Neural progenitor cell (in vitro differentiated cells): ENCODE results near the gene BLVRA. TPM values are rescaled to one million over a fixed set of nuclear protein-coding genes. Genes with fewer than 3 reads are reported as not detected.

Experiments
- DNase-seq: peaks from one replicate; pipeline ENCODE4 v3.0.0-alpha.2; 2016; ENCODE audit warnings: low spot score
- H2AFZ ChIP-seq: fragments of 200-600 bp; sonication (generic); replicated peaks from 2 replicates; pipeline ENCODE4 v1.6.1; 2016; ENCODE audit warnings: antibody characterized with exemption
- H3F3A ChIP-seq: fragments of 200-600 bp; sonication (generic); 2 replicates; pipeline ENCODE4 v1.6.1; 2016; ENCODE audit warnings: antibody characterized with exemption, low read depth
- H3K27ac ChIP-seq: fragments of 200-600 bp; sonication (generic); 2 replicates; pipeline ENCODE4 v1.5.1; 2016; ENCODE audit warnings: mild to moderate bottlenecking
- H3K27me3 ChIP-seq: fragments of 200-600 bp; sonication (generic); 2 replicates; pipeline ENCODE4 v1.6.1; 2016; ENCODE audit warnings: mild to moderate bottlenecking, moderate library complexity
- H3K36me3 ChIP-seq: fragments of 200-600 bp; sonication (generic); 2 replicates; pipeline ENCODE4 v1.5.1; 2016
- H3K4me1 ChIP-seq: fragments of 200-600 bp; sonication (generic); 2 replicates; pipeline ENCODE4 v1.6.1; 2016; ENCODE audit warnings: mixed run types
- H3K4me2 ChIP-seq: fragments of 200-600 bp; sonication (generic); 2 replicates; pipeline ENCODE4 v1.6.1; 2016
- H3K4me3 ChIP-seq: fragments of 200-600 bp; sonication (generic); 2 replicates; pipeline ENCODE4 v1.5.1; 2016
- H3K79me2 ChIP-seq: fragments of 200-600 bp; sonication (generic); 2 replicates; pipeline ENCODE4 v1.6.1; 2016; ENCODE audit warnings: low read depth
- H3K9ac ChIP-seq: fragments of 200-600 bp; sonication (generic); 2 replicates; pipeline ENCODE4 v1.6.1; 2016
- H3K9me3 ChIP-seq: fragments of 200-600 bp; sonication (generic); 2 replicates; pipeline ENCODE4 v1.5.1; 2016; ENCODE audit warnings: low read depth
- H4K20me1 ChIP-seq: fragments of 200-600 bp; sonication (generic); 2 replicates; pipeline ENCODE4 v1.6.1; 2016; ENCODE audit warnings: low read depth
- H3K27ac Mint-ChIP-seq: 3 replicates; pipeline ENCODE4 v1.8.0; 2021; ENCODE audit warnings: mixed read lengths
- H3K27me3 Mint-ChIP-seq: 2 replicates; pipeline ENCODE4 v1.8.0; 2022; ENCODE audit warnings: low read depth, mild to moderate bottlenecking, inconsistent platforms, moderate library complexity, mixed read lengths; ENCODE audit not compliant: insufficient read depth
- H3K36me3 Mint-ChIP-seq: 3 replicates; pipeline ENCODE4 v1.8.0; 2021; ENCODE audit warnings: mixed read lengths
- H3K4me1 Mint-ChIP-seq: 3 replicates; pipeline ENCODE4 v1.8.0; 2021; ENCODE audit warnings: mixed read lengths
- H3K4me3 Mint-ChIP-seq: 3 replicates; pipeline ENCODE4 v1.8.0; 2021; ENCODE audit warnings: mild to moderate bottlenecking, moderate library complexity, mixed read lengths
- H3K9me3 Mint-ChIP-seq: 3 replicates; pipeline ENCODE4 v1.8.0; 2020; ENCODE audit warnings: mixed read lengths
- CTCF ChIP-seq: fragments of 200-600 bp; sonication (generic); IDR thresholded peaks from 2 replicates; pipeline ENCODE4 v1.5.1; 2017; ENCODE audit warnings: antibody characterized with exemption, mild to moderate bottlenecking
- EZH2 ChIP-seq: fragments of 200-600 bp; sonication (generic); IDR thresholded peaks from 2 replicates; pipeline ENCODE4 v1.6.1; 2017; ENCODE audit warnings: antibody characterized with exemption, mild to moderate bottlenecking, moderate library complexity
- EZH2phosphoT487 ChIP-seq: fragments of 200-600 bp; sonication (generic); IDR thresholded peaks from 2 replicates; pipeline ENCODE4 v1.6.1; 2017; ENCODE audit warnings: antibody characterized with exemption
- total RNA-seq: library from RNA; depleted of rRNA; stranded (reverse); fragments of >200 nt; gene quantifications from 2 replicates; pipeline ENCODE4 v1.2.3, GENCODE V29; 2015; ENCODE audit warnings: low replicate concordance

The BLVRA gene
- total RNA-seq, 1 donor from 2014 or later, result 27.9 TPM

GRCh38 chr7:43742692-43743091 lies 15.8 kb upstream of the BLVRA start:
- no peak for TF ChIP-seq CTCF
- no peak for TF ChIP-seq EZH2phosphoT487
- no peak for TF ChIP-seq EZH2
- Mint-ChIP-seq H3K4me1 (peaks cover 7% of the 10 kb centered on the region), H3K27ac (no peak overlapping the region), H3K9me3 (no peaks in the 10 kb centered on the region), H3K27me3 (peaks cover 2% of the 10 kb centered on the region), H3K36me3 (no peaks in the 10 kb centered on the region), H3K4me3 (no peak overlapping the region)
- no peak overlapping the region for H3K4me2 ChIP-seq
- no peak overlapping the region for H2AFZ ChIP-seq
- H3K9ac ChIP-seq, result no peak overlapping the region
- no peaks in the 10 kb centered on the region for H4K20me1 ChIP-seq
- no peak overlapping the region for H3K27ac ChIP-seq
- no peaks in the 10 kb centered on the region for H3K79me2 ChIP-seq
- H3F3A ChIP-seq, result no peaks in the 10 kb centered on the region
- H3K4me1 ChIP-seq, result no peaks in the 10 kb centered on the region
- no peak for DNase-seq
- no peaks in the 10 kb centered on the region for H3K36me3 ChIP-seq
- no peak overlapping the region for H3K4me3 ChIP-seq
- H3K27me3 ChIP-seq, result no peaks in the 10 kb centered on the region
- H3K9me3 ChIP-seq, result no peaks in the 10 kb centered on the region

DNA sequence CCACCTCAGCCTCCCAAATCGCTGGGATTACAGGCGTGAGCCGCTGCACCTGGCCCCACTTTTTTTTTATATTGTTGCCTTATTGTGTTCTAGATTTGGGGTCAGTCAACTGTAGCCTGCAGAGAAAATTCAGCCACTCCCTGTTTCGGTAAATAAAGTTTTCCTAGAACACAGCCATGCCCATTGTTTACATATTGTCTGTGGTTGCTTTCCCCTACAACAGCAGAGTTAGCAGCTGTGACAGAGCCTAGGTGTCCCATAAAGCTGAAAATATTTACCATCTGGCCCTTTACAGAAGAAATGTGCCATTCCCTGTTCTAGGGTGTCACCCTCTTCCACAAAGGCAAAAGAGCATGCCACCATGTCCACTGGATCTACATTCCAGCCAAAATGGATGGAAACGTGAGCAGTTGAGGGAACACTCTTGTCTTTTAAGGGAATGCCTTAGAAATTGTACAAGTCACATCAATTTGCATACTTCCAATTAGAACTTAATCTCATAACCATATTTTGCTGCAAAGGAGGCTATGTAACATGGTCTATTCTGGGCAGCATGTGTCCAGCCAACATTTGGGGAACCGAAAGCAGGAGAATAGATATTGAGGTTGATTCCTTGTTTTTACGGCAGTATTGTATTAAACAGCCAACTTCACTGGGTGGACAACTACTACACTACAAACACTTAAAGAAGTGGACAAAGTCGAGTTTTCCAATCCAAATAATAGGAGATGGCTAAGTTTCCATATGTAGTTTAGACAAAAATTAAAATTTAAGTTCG lies 11.0 kb upstream of the BLVRA start:
- Histone ChIP-seq H3K9me3 (no peaks in the 10 kb centered on the region), H3K9ac (no peak overlapping the region), H3K4me1 (peaks cover 7% of the 10 kb centered on the region), H2AFZ (no peak overlapping the region), H3K27me3 (no peaks in the 10 kb centered on the region), H3K36me3 (no peaks in the 10 kb centered on the region), H3K4me2 (no peak overlapping the region), H4K20me1 (no peaks in the 10 kb centered on the region), H3F3A (no peaks in the 10 kb centered on the region), H3K4me3 (no peak overlapping the region), H3K27ac (no peak overlapping the region), H3K79me2 (no peaks in the 10 kb centered on the region)
- H3K4me1 Mint-ChIP-seq, result peaks cover 6% of the 10 kb centered on the region
- H3K27ac Mint-ChIP-seq, result no peak overlapping the region
- no peak for TF ChIP-seq EZH2
- no peak for TF ChIP-seq CTCF
- no peak for TF ChIP-seq EZH2phosphoT487
- H3K27me3 Mint-ChIP-seq, result peaks cover 2% of the 10 kb centered on the region
- H3K36me3 Mint-ChIP-seq, result no peaks in the 10 kb centered on the region
- no peak overlapping the region for H3K4me3 Mint-ChIP-seq
- no peak for DNase-seq
- no peaks in the 10 kb centered on the region for H3K9me3 Mint-ChIP-seq

DNA sequence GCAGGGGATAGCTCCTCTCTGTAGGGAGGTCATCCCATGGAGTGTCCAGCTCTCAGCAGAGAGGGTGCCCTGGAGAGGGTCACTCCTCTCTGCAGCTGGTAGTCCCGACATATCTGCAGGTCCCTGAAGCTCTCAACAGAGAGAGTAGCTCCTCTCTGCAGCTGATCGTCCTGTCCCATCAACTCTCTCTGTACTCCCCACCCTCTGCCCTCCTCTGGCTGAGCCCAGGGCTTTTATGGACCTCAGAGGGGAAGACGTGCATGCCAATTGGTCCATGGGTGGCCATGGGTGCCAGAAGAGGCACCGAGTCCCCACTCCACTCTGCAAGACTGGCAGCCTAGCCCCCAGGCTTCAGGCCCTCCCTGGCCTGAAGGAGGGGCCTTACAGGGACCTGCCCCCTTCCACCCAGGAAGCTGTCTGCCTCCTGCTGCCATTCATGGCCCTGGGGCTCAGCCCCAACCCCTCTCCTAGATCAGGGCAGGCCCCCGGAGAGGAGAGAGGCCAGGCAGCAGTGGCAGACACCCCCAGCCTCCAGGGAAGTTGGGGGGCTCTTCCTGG lies 9.0 kb upstream of the BLVRA start:
- no peaks in the 10 kb centered on the region for H3K36me3 Mint-ChIP-seq
- H3K9ac ChIP-seq, result no peak overlapping the region
- H3K4me1 Mint-ChIP-seq, result peaks cover 6% of the 10 kb centered on the region

More for the DNA sequence above, 9.0 kb upstream of the BLVRA start:
- Mint-ChIP-seq H3K4me3 (no peak overlapping the region), H3K27me3 (peaks cover 8% of the 10 kb centered on the region), H3K9me3 (peaks cover 2% of the 10 kb centered on the region), H3K27ac (no peak overlapping the region)
- peaks cover 7% of the 10 kb centered on the region for H3K4me1 ChIP-seq
- no peaks in the 10 kb centered on the region for H3K9me3 ChIP-seq
- TF ChIP-seq CTCF, result no peak
- no peak for TF ChIP-seq EZH2
- TF ChIP-seq EZH2phosphoT487, result no peak
- no peak for DNase-seq
- H3K79me2 ChIP-seq, result no peaks in the 10 kb centered on the region
- H3K4me2 ChIP-seq, result no peak overlapping the region
- no peaks in the 10 kb centered on the region for H4K20me1 ChIP-seq
- no peaks in the 10 kb centered on the region for H3K27me3 ChIP-seq
- H3K36me3 ChIP-seq, result no peaks in the 10 kb centered on the region
- peak overlapping the region; percentile 90 for H2AFZ ChIP-seq
- H3K27ac ChIP-seq, result no peak overlapping the region
- no peaks in the 10 kb centered on the region for H3F3A ChIP-seq
- no peak overlapping the region for H3K4me3 ChIP-seq
